Measurements from ENCODE around the gene STAG1.
"Not testable (repeated sequence)": the region's sequence is repeated elsewhere in the genome, so short reads cannot be mapped to it uniquely, and the experiment has no call there.

STAG1 gene

GRCh38 chr3:136606216-136606615 is 146.0 kb downstream of the STAG1 start:
- not testable (repeated sequence) for DNase-seq (ENCODE audit: extremely low read depth in 1 of 2, low read depth in 1 of 2)

- DNase-seq (ENCODE audit: extremely low read depth in 1 of 2, low read depth in 1 of 2), result no peak
Measured at GRCh38 chr3:136604961-136605360, 147.2 kb downstream of the STAG1 start.

GRCh38 chr3:136602818-136603217 is 149.4 kb downstream of the STAG1 start:
- DNase-seq (ENCODE audit: extremely low read depth in 1 of 2, low read depth in 1 of 2), result no peak

- no peak for DNase-seq (ENCODE audit: extremely low read depth in 1 of 2, low read depth in 1 of 2)
Measured at GRCh38 chr3:136595913-136596697, 156.1 kb downstream of the STAG1 start.

- DNase-seq (ENCODE audit: extremely low read depth in 1 of 2, low read depth in 1 of 2), result no peak
Measured at GRCh38 chr3:136586580-136586979, 165.6 kb downstream of the STAG1 start.

- no peak for DNase-seq (ENCODE audit: extremely low read depth in 1 of 2, low read depth in 1 of 2)
Measured at GRCh38 chr3:136584728-136585127, 167.4 kb downstream of the STAG1 start.

GRCh38 chr3:136583823-136584222 is 168.4 kb downstream of the STAG1 start:
- DNase-seq (ENCODE audit: extremely low read depth in 1 of 2, low read depth in 1 of 2), result no peak

GRCh38 chr3:136577791-136578190 is 174.4 kb downstream of the STAG1 start:
- no peak for DNase-seq (ENCODE audit: extremely low read depth in 1 of 2, low read depth in 1 of 2)

GRCh38 chr3:136576279-136577009 is 175.7 kb downstream of the STAG1 start:
- DNase-seq (ENCODE audit: extremely low read depth in 1 of 2, low read depth in 1 of 2), result no peak

- no peak for DNase-seq (ENCODE audit: extremely low read depth in 1 of 2, low read depth in 1 of 2)
Measured at GRCh38 chr3:136567599-136568188, 184.5 kb downstream of the STAG1 start.

GRCh38 chr3:136564962-136565361 is 187.2 kb downstream of the STAG1 start:
- not testable (repeated sequence) for DNase-seq (ENCODE audit: extremely low read depth in 1 of 2, low read depth in 1 of 2)

- no peak for DNase-seq (ENCODE audit: extremely low read depth in 1 of 2, low read depth in 1 of 2)
Measured at GRCh38 chr3:136562026-136562425, 190.2 kb downstream of the STAG1 start.

- no peak for DNase-seq (ENCODE audit: extremely low read depth in 1 of 2, low read depth in 1 of 2)
Measured at GRCh38 chr3:136559896-136560295, 192.3 kb downstream of the STAG1 start.

GRCh38 chr3:136549461-136549860 is 202.7 kb downstream of the STAG1 start:
- DNase-seq (ENCODE audit: extremely low read depth in 1 of 2, low read depth in 1 of 2), result not testable (repeated sequence)

GRCh38 chr3:136547293-136547692 is 204.9 kb downstream of the STAG1 start:
- DNase-seq (ENCODE audit: extremely low read depth in 1 of 2, low read depth in 1 of 2), result no peak

GRCh38 chr3:136546720-136547119 is 205.5 kb downstream of the STAG1 start:
- DNase-seq (ENCODE audit: extremely low read depth in 1 of 2, low read depth in 1 of 2), result no peak

GRCh38 chr3:136545664-136546268 is 206.4 kb downstream of the STAG1 start:
- DNase-seq (ENCODE audit: extremely low read depth in 1 of 2, low read depth in 1 of 2), result no peak

- DNase-seq (ENCODE audit: extremely low read depth in 1 of 2, low read depth in 1 of 2), result no peak
Measured at GRCh38 chr3:136544532-136544931, 207.6 kb downstream of the STAG1 start.

- DNase-seq (ENCODE audit: extremely low read depth in 1 of 2, low read depth in 1 of 2), result no peak
Measured at GRCh38 chr3:136543385-136543784, 208.8 kb downstream of the STAG1 start.

- DNase-seq (ENCODE audit: extremely low read depth in 1 of 2, low read depth in 1 of 2), result no peak
Measured at GRCh38 chr3:136535906-136536305, 216.3 kb downstream of the STAG1 start.

GRCh38 chr3:136532766-136533165 is 219.4 kb downstream of the STAG1 start:
- DNase-seq (ENCODE audit: extremely low read depth in 1 of 2, low read depth in 1 of 2), result no peak

All from stimulated activated CD8-positive, alpha-beta memory T cell treated with anti-CD3 and anti-CD28 coated beads, Interleukin-7, amount 100 ng/mL, for 48 hours (primary cell).